H1 (cell line): ENCODE measurements around the gene ACSL4. TPM values are rescaled to one million over a fixed set of nuclear protein-coding genes. Genes with fewer than 3 reads are reported as not detected.

Experiments
- CTCF ChIA-PET: fragments of 300-600 bp; sonication (Branson Sonifier 250); formaldehyde crosslinking; loops from one replicate; lab custom pipeline; 2021; ENCODE audit not compliant: partially characterized antibody; lab: Charles Lee
- POLR2A ChIA-PET: fragments of 300-600 bp; sonication (Branson Sonifier 250); formaldehyde crosslinking; loops from one replicate; lab custom pipeline; 2021; ENCODE audit warnings: inconsistent platforms; ENCODE audit not compliant: partially characterized antibody; lab: Charles Lee
- DNase-seq, 2 experiments: peaks; one replicate each; pipeline versions ENCODE4 v3.0.0 to v3.0.0-alpha.2; 2010 to 2022; ENCODE audit warnings: low spot score in 2 of 2, low read depth in 1 of 2, mixed read lengths in 1 of 2
- FAIRE-seq: peaks from 2 replicates; lab custom pipeline; 2011; peaks lifted over from hg19 to GRCh38; lab: Jason Lieb, UNC
- H2AFZ ChIP-seq: 2 replicates; pipeline ENCODE4 v1.8.1; 2012; ENCODE audit warnings: low read length, inconsistent platforms
- H2AK5ac ChIP-seq: 2 replicates; pipeline ENCODE4 v1.6.1; 2013; ENCODE audit warnings: low read depth, low read length
- H2BK120ac ChIP-seq: replicated peaks from 2 replicates; pipeline ENCODE3; 2013; ENCODE audit warnings: low read depth, low read length, inconsistent platforms
- H2BK12ac ChIP-seq: 2 replicates; pipeline ENCODE4 v1.6.1; 2013; ENCODE audit warnings: low read depth, low read length
- H2BK15ac ChIP-seq: 2 replicates; pipeline ENCODE4 v1.6.1; 2013; ENCODE audit warnings: low read length
- H2BK20ac ChIP-seq: 2 replicates; pipeline ENCODE4 v1.6.1; 2013; ENCODE audit warnings: low read length
- H2BK5ac ChIP-seq: 2 replicates; pipeline ENCODE4 v1.6.1; 2013; ENCODE audit warnings: low read depth, low read length
- H3K14ac ChIP-seq: 2 replicates; pipeline ENCODE4 v1.6.1; 2013; ENCODE audit warnings: inconsistent platforms; ENCODE audit not compliant: insufficient read length
- H3K18ac ChIP-seq: 2 replicates; pipeline ENCODE4 v1.6.1; 2013; ENCODE audit warnings: low read length; ENCODE audit errors: extremely low read depth
- H3K23ac ChIP-seq: 2 replicates; pipeline ENCODE4 v1.6.1; 2013; ENCODE audit warnings: inconsistent platforms; ENCODE audit not compliant: insufficient read length
- H3K23me2 ChIP-seq: 2 replicates; pipeline ENCODE4 v1.6.1; 2013; ENCODE audit warnings: low read depth, low read length
- H3K27ac ChIP-seq: 2 replicates; pipeline ENCODE4 v1.6.1; 2011; ENCODE audit warnings: low read depth, low read length, inconsistent platforms
- H3K27me3 ChIP-seq, 4 experiments: replicated peaks in 1 of 4; 1 replicate in 1 of 4; 2 replicates in 3 of 4; pipeline versions ENCODE4 v1.6.1 to v1.8.1; 2011 to 2013; ENCODE audit warnings: low read length in 3 of 4, mild to moderate bottlenecking in 3 of 4, inconsistent platforms in 2 of 4, mixed read lengths in 2 of 4, moderate library complexity in 1 of 4; ENCODE audit not compliant: control insufficient read depth in 3 of 4, insufficient read depth in 3 of 4; ENCODE audit errors: extremely low read depth in 1 of 4
- H3K36me3 ChIP-seq, 4 experiments: 2 replicates each; pipeline versions ENCODE4 v1.6.1 to v1.8.1; 2011 to 2013; ENCODE audit warnings: mild to moderate bottlenecking in 4 of 4, low read length in 3 of 4, moderate library complexity in 2 of 4, control low read depth in 1 of 4, inconsistent platforms in 1 of 4; ENCODE audit not compliant: insufficient read depth in 4 of 4, control insufficient read depth in 2 of 4
- H3K4ac ChIP-seq: replicated peaks from 2 replicates; pipeline ENCODE3; 2013; ENCODE audit warnings: low read length, low read depth, mixed read lengths, inconsistent platforms; ENCODE audit not compliant: insufficient read length
- H3K4me1 ChIP-seq, 4 experiments: replicated peaks in 1 of 4; 1 replicate in 1 of 4; 2 replicates in 3 of 4; pipeline versions ENCODE4 v1.6.1 to v1.8.1; 2011 to 2013; ENCODE audit warnings: low read length in 3 of 4, inconsistent platforms in 2 of 4, mixed read lengths in 1 of 4; ENCODE audit not compliant: insufficient read depth in 4 of 4, control insufficient read depth in 3 of 4
- H3K4me2 ChIP-seq, 2 experiments: 2 replicates each; pipeline versions ENCODE4 v1.6.1 to v1.8.1; 2011 to 2013; ENCODE audit warnings: low read depth in 2 of 2, low read length in 2 of 2, control low read depth in 1 of 2, inconsistent platforms in 1 of 2, mild to moderate bottlenecking in 1 of 2; ENCODE audit not compliant: insufficient read depth in 1 of 2
- H3K4me3 ChIP-seq, 4 experiments: fragments of 200-600, 300-600 bp in 1 of 4; sonication (generic), shearing (Covaris generic), sonication (Bioruptor Twin) in 1 of 4; 2 replicates each; pipeline versions ENCODE4 v1.5.1 to v1.8.1; 2011 to 2016; ENCODE audit warnings: low read length in 4 of 4, low read depth in 3 of 4, control low read depth in 2 of 4, inconsistent platforms in 2 of 4, mild to moderate bottlenecking in 2 of 4, mixed read lengths in 1 of 4, moderate library complexity in 1 of 4; ENCODE audit not compliant: insufficient read depth in 2 of 4; ENCODE audit errors: extremely low read depth in 1 of 4
- H3K56ac ChIP-seq: replicated peaks from 2 replicates; pipeline ENCODE3; 2013; ENCODE audit warnings: low read depth, mild to moderate bottlenecking, mixed read lengths, low read length, inconsistent platforms; ENCODE audit not compliant: insufficient read length
- H3K79me1 ChIP-seq: 2 replicates; pipeline ENCODE4 v1.6.1; 2013; ENCODE audit warnings: low read depth, low read length, control low read depth
- H3K79me2 ChIP-seq, 2 experiments: 2 replicates each; pipeline versions ENCODE4 v1.6.1 to v1.8.1; 2012 to 2013; ENCODE audit warnings: low read length in 2 of 2, mild to moderate bottlenecking in 2 of 2, inconsistent platforms in 1 of 2; ENCODE audit not compliant: insufficient read depth in 2 of 2, control insufficient read depth in 1 of 2
- H3K9ac ChIP-seq, 4 experiments: replicated peaks in 1 of 4; 1 replicate in 1 of 4; 2 replicates in 3 of 4; pipeline versions ENCODE4 v1.6.1 to v1.8.1; 2011 to 2013; ENCODE audit warnings: low read depth in 3 of 4, low read length in 3 of 4, control low read depth in 2 of 4, mild to moderate bottlenecking in 2 of 4, moderate library complexity in 2 of 4, inconsistent platforms in 1 of 4; ENCODE audit errors: extremely low read depth in 1 of 4
- H3K9me3 ChIP-seq, 2 experiments: 2 replicates each; pipeline versions ENCODE4 v1.6.1 to v1.8.1; 2012 to 2013; ENCODE audit warnings: mild to moderate bottlenecking in 2 of 2, moderate library complexity in 2 of 2, control low read depth in 1 of 2, inconsistent platforms in 1 of 2, low read depth in 1 of 2, low read length in 1 of 2, mixed read lengths in 1 of 2; ENCODE audit not compliant: insufficient read depth in 2 of 2
- H4K20me1 ChIP-seq, 2 experiments: replicated peaks in 1 of 2; 2 replicates each; pipeline versions ENCODE3 to v1.8.1; 2011 to 2013; ENCODE audit warnings: inconsistent platforms in 2 of 2, low read length in 2 of 2, mild to moderate bottlenecking in 1 of 2; ENCODE audit not compliant: insufficient read depth in 2 of 2, control insufficient read depth in 1 of 2
- H4K5ac ChIP-seq: 2 replicates; pipeline ENCODE4 v1.6.1; 2013; ENCODE audit warnings: low read length, low read depth, mixed read lengths, inconsistent platforms; ENCODE audit not compliant: insufficient read length
- H4K8ac ChIP-seq: 2 replicates; pipeline ENCODE4 v1.8.0; 2013; ENCODE audit warnings: mild to moderate bottlenecking, moderate library complexity, low read length, inconsistent platforms; ENCODE audit not compliant: insufficient read depth; ENCODE audit errors: extremely low read depth
- H4K91ac ChIP-seq: replicated peaks from 2 replicates; pipeline ENCODE3; 2013; ENCODE audit warnings: low read length, mixed read lengths, inconsistent platforms; ENCODE audit not compliant: insufficient read length
- ASH2L ChIP-seq: fragments of 200-600, 300-600 bp; sonication (generic); IDR thresholded peaks from one replicate; pipeline ENCODE4 v1.7.1; 2017; ENCODE audit warnings: low read length
- BACH1 ChIP-seq: IDR thresholded peaks from 2 replicates; pipeline ENCODE4 v1.6.1; 2012; ENCODE audit warnings: low read length, improper control_type of control experiment
- CBX8 ChIP-seq: fragments of 300-800, 300-1000 bp; sonication (generic); IDR thresholded peaks from 2 replicates; pipeline ENCODE4 v1.7.1; 2016; ENCODE audit warnings: low read depth, low read length, borderline replicate concordance
- CHD2 ChIP-seq: IDR thresholded peaks from 2 replicates; pipeline ENCODE4 v1.6.1; 2012; ENCODE audit warnings: low read length, improper control_type of control experiment
- CTBP2 ChIP-seq: IDR thresholded peaks from 2 replicates; pipeline ENCODE4 v1.7.0; 2011; ENCODE audit warnings: borderline replicate concordance, mild to moderate bottlenecking, moderate library complexity, mixed read lengths, low read length; ENCODE audit not compliant: insufficient read depth, insufficient read length
- FOSL1 ChIP-seq: IDR thresholded peaks from 2 replicates; pipeline ENCODE4 v1.6.1; 2011; ENCODE audit warnings: mild to moderate bottlenecking, low read depth, low read length, moderate library complexity; ENCODE audit not compliant: insufficient read depth
- HDAC2 ChIP-seq, 2 experiments: fragments of 300-600 bp in 1 of 2; sonication (generic) in 1 of 2; IDR thresholded peaks; 2 replicates each; pipeline ENCODE4 v1.6.1; 2011 to 2012; ENCODE audit warnings: low read depth in 2 of 2, low read length in 2 of 2, mild to moderate bottlenecking in 2 of 2, moderate library complexity in 2 of 2, borderline replicate concordance in 1 of 2, inconsistent platforms in 1 of 2
- KDM4A ChIP-seq: IDR thresholded peaks from one replicate; pipeline ENCODE4 v1.7.1; 2012; ENCODE audit warnings: low read depth, mild to moderate bottlenecking, moderate library complexity, low read length, inconsistent platforms; ENCODE audit not compliant: severe bottlenecking
- MAX ChIP-seq: IDR thresholded peaks from 2 replicates; pipeline ENCODE4 v1.6.1; 2012; ENCODE audit warnings: inconsistent platforms
- SAP30 ChIP-seq: fragments of 300-600 bp; sonication (generic); IDR thresholded peaks from 2 replicates; pipeline ENCODE4 v1.7.1; 2012; ENCODE audit warnings: low read length, moderate library complexity, mild to moderate bottlenecking, inconsistent platforms; ENCODE audit not compliant: insufficient read depth, insufficient replicate concordance
- SP2 ChIP-seq: IDR thresholded peaks from 2 replicates; pipeline ENCODE4 v1.6.1; 2012; ENCODE audit warnings: mild to moderate bottlenecking, low read length, inconsistent platforms
- SRF ChIP-seq: IDR thresholded peaks from 2 replicates; pipeline ENCODE4 v1.6.1; 2011; ENCODE audit warnings: mild to moderate bottlenecking, low read depth, low read length, moderate library complexity
- ZNF274 ChIP-seq: IDR thresholded peaks from 2 replicates; pipeline ENCODE4 v1.7.0; 2012; ENCODE audit warnings: low read length, borderline replicate concordance; ENCODE audit errors: extremely low read depth
- WGBS, 2 experiments: shearing (Covaris generic) in 1 of 2; methylation state at CpG; one replicate each; pipeline versions ENCODE4 v1.1.6 to v1.1.7; 2013 to 2015; ENCODE audit warnings: low lambda C conversion rate in 2 of 2, mixed read lengths in 2 of 2, inconsistent platforms in 1 of 2, low coverage in 1 of 2, missing lambda C conversion rate in 1 of 2; ENCODE audit not compliant: insufficient replicate concordance in 2 of 2, insufficient coverage in 1 of 2, insufficient read length in 1 of 2; ENCODE audit errors: extremely low coverage in 1 of 2, missing lambda C conversion rate in 1 of 2; 5-methylcytosine and 5-hydroxymethylcytosine counted together
- polyA plus RNA-seq, 7 experiments: library from polyadenylated mRNA; depleted of rRNA in 3 of 7; stranded (reverse) in 5 of 7; unstranded in 2 of 7; fragments of >200 nt in 5 of 7; fragments of 200-250 nt in 2 of 7; gene quantifications; 1 replicate in 5 of 7; 2 replicates in 1 of 7; 4 replicates in 1 of 7; pipeline versions ENCODE4 v1.2.1 to v1.2.3, GENCODE V29; 2011 to 2013; ENCODE audit warnings: missing spikeins in 2 of 7, mixed read lengths in 2 of 7
- total RNA-seq: library from RNA; stranded (reverse); fragmentation: NEBNext Ultra II Directional; extraction: Animal tissue kit (Norgen Biotek cat#: 25700); gene quantifications from 2 replicates; pipeline ENCODE4 v1.2.1, GENCODE V29; 2021

Gene ACSL4
- total and polyA plus RNA-seq, 2 of the 8 experiments (the other 6 are each of a cell fraction or from before 2014, with no cell fraction given) = 11.3 to 47.0 TPM

DNA sequence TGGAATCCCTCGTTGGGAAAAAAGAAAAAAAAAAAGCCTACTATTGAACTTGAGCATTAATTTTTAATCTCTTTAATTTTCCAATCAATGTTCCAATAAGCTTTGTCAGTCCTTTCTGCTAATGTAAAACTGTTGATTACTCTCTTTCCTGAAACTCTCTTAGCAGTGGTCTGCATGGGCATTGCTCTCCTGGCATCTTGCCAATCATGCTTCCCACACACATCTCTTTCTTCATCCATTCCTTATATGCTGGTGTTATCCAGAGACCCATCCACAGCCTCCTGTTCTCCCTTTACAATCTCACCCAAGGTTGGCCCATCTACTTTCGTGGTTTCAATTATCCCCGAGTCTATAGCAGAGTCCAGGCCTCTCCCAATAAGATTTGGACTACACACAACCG lies 76.3 kb downstream of the ACSL4 start:
- no peak overlapping the region for H3K14ac ChIP-seq
- no peaks in the 10 kb centered on the region for H3K4me1 ChIP-seq
- peaks cover 0 to 5% (median 3%) of the 10 kb centered on the region in 4 experiments; a peak in 4 of 8 replicates for H3K36me3 ChIP-seq
- no peaks in the 10 kb centered on the region for H3K27me3 ChIP-seq
- no peak overlapping the region for H3K27ac ChIP-seq
- no peaks in the 10 kb centered on the region for H3K9me3 ChIP-seq
- H4K8ac ChIP-seq = no peak overlapping the region
- H3K9ac ChIP-seq = no peak overlapping the region
- H2BK120ac ChIP-seq = no peak overlapping the region
- no peak overlapping the region for H3K4me3 ChIP-seq
- WGBS, 2 experiments = 88% methylated on average over 4 of the region's 4 CpGs; no CpG with 5 or more reads in 1 of the 2 experiments
- no peak overlapping the region for H2AK5ac ChIP-seq
- H2BK20ac ChIP-seq = no peak overlapping the region
- no peak overlapping the region for H3K23ac ChIP-seq
- H2AFZ ChIP-seq = no peak overlapping the region
- H2BK15ac ChIP-seq = no peak overlapping the region
- H4K5ac ChIP-seq = no peak overlapping the region
- POLR2A ChIA-PET = no interaction called here
- H3K56ac ChIP-seq = no peak overlapping the region
- no peak overlapping the region for H2BK5ac ChIP-seq
- FAIRE-seq (no peak), DNase-seq (no peak)
- H3K18ac ChIP-seq = no peak overlapping the region
- no peak overlapping the region for H2BK12ac ChIP-seq
- H4K20me1 ChIP-seq = no peaks in the 10 kb centered on the region
- H3K4me2 ChIP-seq = no peak overlapping the region
- CTCF ChIA-PET = interaction anchor here (0.6 kb wide), 1 partner anchor 121 kb away, joined by 5 read pairs; no protein-coding TSS in a partner anchor
- no peaks in the 10 kb centered on the region for H3K23me2 ChIP-seq
- no peaks in the 10 kb centered on the region for H3K79me1 ChIP-seq
- no peak overlapping the region for H4K91ac ChIP-seq
- H3K4ac ChIP-seq = no peak overlapping the region
- H3K79me2 ChIP-seq = no peaks in the 10 kb centered on the region
- TF ChIP-seq FOSL1 (no peak), KDM4A (no peak), BACH1 (no peak), CHD2 (no peak), ZNF274 (no peak), MAX (no peak), SRF (no peak), SAP30 (no peak), HDAC2 (IDR thresholded peaks at IDR 0.05; ENCODE audit: borderline replicate concordance in 1 of 2, low read depth in 2 of 2, low read length in 2 of 2) (no peak), ASH2L (no peak), CBX8 (no peak), SP2 (no peak), CTBP2 (no peak)
